Neuron (in vitro differentiated cells): ENCODE data around the gene CDH4.

ENCODE experiments used
- H2AFZ ChIP-seq: one replicate; pipeline ENCODE4 v1.6.1; 2013; ENCODE audit warnings: low read depth, mild to moderate bottlenecking, inconsistent platforms, low read length, moderate library complexity
- H3K27me3 ChIP-seq: one replicate; pipeline ENCODE4 v1.6.1; 2013; ENCODE audit warnings: low read length; ENCODE audit not compliant: insufficient read depth
- H3K36me3 ChIP-seq: one replicate; pipeline ENCODE4 v1.6.1; 2013; ENCODE audit warnings: low read length; ENCODE audit not compliant: insufficient read depth
- H3K4me1 ChIP-seq: one replicate; pipeline ENCODE4 v1.6.1; 2013; ENCODE audit warnings: low read length; ENCODE audit not compliant: insufficient read depth
- H3K4me3 ChIP-seq: 2 replicates; pipeline ENCODE4 v1.5.1; 2013; ENCODE audit warnings: mild to moderate bottlenecking, low read length, moderate library complexity
- H3K9me3 ChIP-seq: one replicate; pipeline ENCODE4 v1.6.1; 2013; ENCODE audit warnings: low read length

The CDH4 gene

DNA sequence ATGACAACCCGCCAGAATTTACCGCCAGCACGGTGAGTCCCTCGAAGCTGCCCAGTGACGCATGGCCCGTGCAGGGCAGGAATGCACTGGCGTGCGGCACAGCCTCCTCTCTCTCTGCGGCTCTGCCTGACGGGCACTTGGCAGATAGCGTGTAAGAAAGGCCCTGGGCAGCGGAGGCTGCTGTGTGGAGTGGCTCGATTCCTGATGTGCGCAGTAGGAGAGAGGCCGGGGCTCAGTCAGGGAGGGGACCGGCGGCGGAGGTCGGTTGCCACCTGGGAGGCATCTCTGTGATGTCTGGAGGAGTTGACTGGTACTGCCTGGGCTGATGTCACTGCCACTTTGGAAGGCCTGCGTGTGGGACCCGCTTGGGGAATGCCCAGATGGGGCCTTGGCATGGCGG, 643.0 kb downstream of the CDH4 start:
- no peak overlapping the region for H2AFZ ChIP-seq
- no peaks in the 10 kb centered on the region for H3K4me1 ChIP-seq
- H3K27me3 ChIP-seq = no peaks in the 10 kb centered on the region
- H3K4me3 ChIP-seq = no peak overlapping the region
- no peaks in the 10 kb centered on the region for H3K9me3 ChIP-seq
- no peaks in the 10 kb centered on the region for H3K36me3 ChIP-seq

DNA sequence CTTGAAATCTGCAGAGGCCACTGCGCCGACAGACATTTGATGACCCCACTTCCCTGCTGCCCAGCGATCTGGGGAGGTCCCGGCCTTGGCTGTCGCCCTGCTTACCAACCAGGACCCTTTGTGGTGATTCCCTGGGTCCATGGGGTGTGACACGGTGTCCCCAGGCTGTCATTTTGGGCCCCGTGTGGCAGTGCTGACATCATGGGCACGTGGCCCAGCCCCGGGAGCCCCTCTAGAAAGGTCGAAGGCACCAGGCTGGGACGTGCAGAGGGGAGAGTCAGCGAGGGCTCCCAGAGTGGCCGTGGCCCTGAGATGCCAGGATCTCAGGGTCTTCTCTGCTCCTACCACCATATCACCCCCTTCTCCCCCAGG, 643.6 kb downstream of the CDH4 start:
- Histone ChIP-seq H3K27me3 (no peaks in the 10 kb centered on the region), H2AFZ (no peak overlapping the region), H3K4me1 (no peaks in the 10 kb centered on the region), H3K4me3 (no peak overlapping the region), H3K36me3 (no peaks in the 10 kb centered on the region), H3K9me3 (no peaks in the 10 kb centered on the region)

- Histone ChIP-seq H2AFZ (no peak overlapping the region), H3K4me3 (no peak overlapping the region), H3K4me1 (no peaks in the 10 kb centered on the region), H3K36me3 (no peaks in the 10 kb centered on the region), H3K27me3 (no peaks in the 10 kb centered on the region), H3K9me3 (no peaks in the 10 kb centered on the region)
These were observed 644.2 kb downstream of the CDH4 start for GRCh38 chr20:61896058-61896961.

DNA sequence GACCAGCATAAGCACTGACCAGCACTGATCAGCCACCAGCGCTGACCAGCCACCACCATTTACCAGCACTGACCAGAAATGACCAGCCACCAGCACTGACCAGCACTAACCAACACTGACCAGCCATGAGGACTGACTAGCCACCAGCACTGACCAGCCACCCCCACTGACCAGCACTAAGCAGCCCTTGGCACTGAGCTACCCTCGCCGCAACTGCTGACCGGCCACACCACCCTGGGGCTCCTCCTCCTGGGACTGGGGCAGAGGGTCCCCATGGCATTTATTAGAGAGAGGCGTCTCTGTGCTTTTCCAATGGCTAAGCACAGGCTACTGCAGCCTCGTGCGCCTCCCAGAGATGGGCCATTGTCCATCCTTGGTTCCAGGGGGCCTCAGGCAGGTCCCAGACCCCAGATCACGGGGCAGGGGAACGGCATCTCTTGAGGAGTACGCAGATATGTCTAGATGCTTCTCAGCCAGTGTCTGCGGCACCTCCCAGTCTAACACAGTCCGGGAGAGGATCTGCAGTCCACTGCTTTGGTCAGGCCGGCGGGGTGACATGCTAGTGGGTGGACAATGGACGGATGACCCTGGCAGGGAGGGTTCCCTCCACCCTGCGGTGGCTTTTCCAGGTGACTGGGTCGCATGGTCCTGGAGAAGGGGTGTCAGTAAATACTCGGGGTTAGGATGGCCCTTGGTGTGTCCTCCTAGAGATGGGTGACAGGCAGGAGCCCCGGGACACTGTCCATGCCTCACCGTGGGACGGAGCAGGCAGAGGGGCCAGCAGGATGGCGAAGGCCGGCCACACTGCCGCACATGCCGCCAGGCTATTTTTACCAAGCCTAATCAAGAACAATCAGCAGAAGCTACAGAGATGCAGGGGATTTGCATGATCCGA, 645.6 kb downstream of the CDH4 start:
- no peak overlapping the region for H2AFZ ChIP-seq

DNA sequence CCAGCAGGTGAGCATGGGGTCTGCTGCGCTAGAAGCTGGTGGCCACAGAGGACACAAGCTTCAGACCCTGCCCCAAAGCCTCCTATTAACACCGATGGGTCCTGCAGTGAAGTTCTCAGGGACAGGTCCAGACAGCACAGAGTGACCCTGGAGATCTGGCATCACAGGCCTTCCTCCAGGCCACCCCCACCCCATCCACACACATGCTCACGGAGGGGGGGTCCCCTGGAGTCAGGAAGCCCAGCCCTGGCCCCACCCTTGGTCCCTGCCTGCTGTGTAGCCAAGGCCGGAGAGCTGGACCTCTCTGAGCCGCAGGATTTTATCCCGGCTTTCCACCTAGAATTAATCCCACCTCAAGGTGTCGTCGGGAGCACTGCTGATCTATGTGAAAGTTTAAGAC, 646.3 kb downstream of the CDH4 start:
- Histone ChIP-seq H3K27me3 (no peaks in the 10 kb centered on the region), H3K9me3 (no peaks in the 10 kb centered on the region), H3K4me3 (no peak overlapping the region), H2AFZ (no peak overlapping the region), H3K4me1 (peaks cover 5% of the 10 kb centered on the region), H3K36me3 (no peaks in the 10 kb centered on the region)

More for the DNA sequence above, 645.6 kb downstream of the CDH4 start:
- peaks cover 5% of the 10 kb centered on the region for H3K4me1 ChIP-seq
- no peaks in the 10 kb centered on the region for H3K9me3 ChIP-seq
- no peaks in the 10 kb centered on the region for H3K27me3 ChIP-seq
- no peaks in the 10 kb centered on the region for H3K36me3 ChIP-seq
- no peak overlapping the region for H3K4me3 ChIP-seq

GRCh38 chr20:61900011-61900944, 648.2 kb downstream of the CDH4 start:
- no peaks in the 10 kb centered on the region for H3K9me3 ChIP-seq
- H3K27me3 ChIP-seq = no peaks in the 10 kb centered on the region
- no peaks in the 10 kb centered on the region for H3K36me3 ChIP-seq
- H2AFZ ChIP-seq = no peak overlapping the region
- no peak overlapping the region for H3K4me3 ChIP-seq
- H3K4me1 ChIP-seq = peaks cover 5% of the 10 kb centered on the region

- Histone ChIP-seq H2AFZ (no peak overlapping the region), H3K36me3 (no peaks in the 10 kb centered on the region), H3K9me3 (no peaks in the 10 kb centered on the region), H3K4me3 (no peak overlapping the region), H3K4me1 (peaks cover 5% of the 10 kb centered on the region), H3K27me3 (no peaks in the 10 kb centered on the region)
These were observed 648.9 kb downstream of the CDH4 start for GRCh38 chr20:61900945-61901293.

- no peaks in the 10 kb centered on the region for H3K27me3 ChIP-seq
- H3K4me3 ChIP-seq = no peak overlapping the region
- H3K9me3 ChIP-seq = no peaks in the 10 kb centered on the region
- no peak overlapping the region for H2AFZ ChIP-seq
- H3K4me1 ChIP-seq = peaks cover 5% of the 10 kb centered on the region
- no peaks in the 10 kb centered on the region for H3K36me3 ChIP-seq
These were observed 649.5 kb downstream of the CDH4 start for GRCh38 chr20:61901392-61902220.

DNA sequence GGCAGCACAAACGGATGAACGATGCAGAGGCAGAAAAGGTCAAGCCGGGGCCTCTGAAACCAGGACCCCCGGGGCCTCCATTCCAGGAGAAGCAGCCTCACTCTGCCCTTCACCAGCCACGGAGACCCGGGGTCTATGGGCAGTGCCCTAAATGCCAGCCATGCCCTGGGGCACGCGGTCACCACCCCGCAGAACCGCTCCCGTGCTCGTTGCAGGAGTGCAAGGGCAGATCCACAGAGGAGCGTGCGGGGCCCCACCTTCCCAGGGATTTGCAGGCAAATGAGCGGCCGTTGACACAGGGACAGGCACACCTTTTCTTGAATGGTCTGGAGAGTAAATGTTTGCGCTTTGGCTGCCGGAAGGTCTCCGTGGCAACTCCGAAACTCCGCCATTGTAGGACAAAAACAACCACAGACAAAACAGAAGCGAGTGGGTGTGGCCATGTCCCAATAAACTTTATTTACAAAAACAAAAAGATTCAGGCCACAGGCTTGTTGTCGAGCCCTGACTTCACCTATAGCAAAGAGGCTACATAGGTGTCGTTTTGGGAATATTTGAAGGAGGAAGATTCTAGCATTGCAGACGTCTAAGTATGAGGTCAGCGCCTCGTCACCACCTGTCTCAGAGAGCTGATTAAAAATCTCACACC, 650.3 kb downstream of the CDH4 start:
- H2AFZ ChIP-seq = no peak overlapping the region
- no peak overlapping the region for H3K4me3 ChIP-seq
- H3K27me3 ChIP-seq = no peaks in the 10 kb centered on the region
- no peaks in the 10 kb centered on the region for H3K36me3 ChIP-seq
- no peaks in the 10 kb centered on the region for H3K9me3 ChIP-seq
- H3K4me1 ChIP-seq = peaks cover 5% of the 10 kb centered on the region

- no peaks in the 10 kb centered on the region for H3K27me3 ChIP-seq
These were observed 651.7 kb downstream of the CDH4 start for GRCh38 chr20:61903575-61904340.

DNA sequence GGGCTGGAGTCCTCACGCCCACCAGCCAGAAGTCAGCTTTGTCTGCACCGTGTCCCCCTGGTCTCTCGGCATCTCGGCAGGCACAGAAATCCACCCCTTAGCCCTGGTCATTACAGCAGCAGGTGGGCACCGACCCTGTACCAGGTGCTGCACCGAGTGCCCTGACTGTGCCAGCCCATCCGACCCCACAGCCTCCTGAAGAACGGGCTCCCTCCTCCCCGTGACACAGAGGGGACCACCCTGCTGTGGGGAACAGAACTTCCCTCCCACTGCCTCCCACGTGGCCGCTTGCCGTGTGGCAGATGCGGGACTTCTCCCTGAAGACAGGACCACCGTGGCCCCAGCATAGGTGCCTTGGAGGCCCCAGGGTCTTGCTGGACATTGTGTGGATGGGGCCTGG, 652.4 kb downstream of the CDH4 start:
- Histone ChIP-seq H3K36me3 (no peaks in the 10 kb centered on the region), H3K9me3 (no peaks in the 10 kb centered on the region), H3K4me1 (peaks cover 5% of the 10 kb centered on the region), H3K27me3 (no peaks in the 10 kb centered on the region), H2AFZ (no peak overlapping the region), H3K4me3 (no peak overlapping the region)

More at GRCh38 chr20:61903575-61904340, 651.7 kb downstream of the CDH4 start:
- Histone ChIP-seq H3K36me3 (no peaks in the 10 kb centered on the region), H2AFZ (no peak overlapping the region), H3K9me3 (no peaks in the 10 kb centered on the region), H3K4me3 (no peak overlapping the region), H3K4me1 (peaks cover 5% of the 10 kb centered on the region)
